Activated naive CD4-positive, alpha-beta T cell treated with anti-CD3 and anti-CD28 coated beads, Interleukin-2, amount 50 U/mL, for 72 hours (primary cell): ENCODE results near the gene PROM1. TPM values are rescaled to one million over a fixed set of nuclear protein-coding genes. Genes with fewer than 3 reads are reported as not detected.
A peak's percentile ranks its signal among the peaks of the same experiment; 100 is the strongest.

ENCODE experiments used
- ATAC-seq, 2 donors: fragments of 150-1000 bp; cut with Tn5 transposase; 2 replicates each; pipeline ENCODE4 v1.10.0; 2021; ENCODE audit warnings: mild to moderate bottlenecking in 2 of 2, moderate library complexity in 2 of 2
- DNase-seq, 2 donors: peaks; one replicate each; pipeline ENCODE4 v3.0.0; 2021 to 2022; ENCODE audit warnings: low spot score in 2 of 2
- H3K27ac Mint-ChIP-seq, 2 donors: one replicate each; pipeline ENCODE4 v1.8.0; 2022; ENCODE audit warnings: mild to moderate bottlenecking in 2 of 2, mixed read lengths in 2 of 2
- H3K36me3 Mint-ChIP-seq, 2 donors: one replicate each; pipeline ENCODE4 v1.8.0; 2022; ENCODE audit warnings: mixed read lengths in 2 of 2
- H3K9me3 Mint-ChIP-seq, 2 donors: one replicate each; pipeline ENCODE4 v1.8.0; 2022; ENCODE audit warnings: mixed read lengths in 2 of 2
- total RNA-seq, 2 donors: library from RNA; stranded (reverse); gene quantifications; one replicate each; pipeline ENCODE4 v1.2.3, GENCODE V29; 2022

The PROM1 gene
- total RNA-seq, 2 donors from 2014 or later: 0.06 to 0.41 TPM

DNA sequence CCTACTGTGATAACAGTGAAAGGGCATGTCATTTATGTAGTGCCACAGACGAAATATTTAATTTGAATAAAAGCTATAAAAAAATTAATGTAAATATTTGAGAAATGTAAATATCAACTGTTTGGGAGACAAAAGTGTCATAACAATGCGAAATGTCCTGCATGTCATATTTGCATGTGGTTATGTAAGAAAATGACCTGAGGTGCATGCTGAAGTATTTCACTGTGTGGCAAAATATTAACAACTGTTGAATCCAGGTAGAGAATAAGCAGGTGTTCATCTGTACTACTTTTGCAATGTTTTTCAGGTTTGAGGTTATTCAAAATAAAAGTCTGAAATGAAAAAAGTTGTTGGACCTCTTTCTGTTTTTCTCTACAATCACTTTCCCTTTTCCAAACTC is 30.9 kb downstream of the PROM1 start:
- H3K27ac Mint-ChIP-seq: no peak overlapping the region
- no peak for DNase-seq
- H3K36me3 Mint-ChIP-seq: no peaks in the 10 kb centered on the region
- no peaks in the 10 kb centered on the region for H3K9me3 Mint-ChIP-seq
- ATAC-seq: no peak

DNA sequence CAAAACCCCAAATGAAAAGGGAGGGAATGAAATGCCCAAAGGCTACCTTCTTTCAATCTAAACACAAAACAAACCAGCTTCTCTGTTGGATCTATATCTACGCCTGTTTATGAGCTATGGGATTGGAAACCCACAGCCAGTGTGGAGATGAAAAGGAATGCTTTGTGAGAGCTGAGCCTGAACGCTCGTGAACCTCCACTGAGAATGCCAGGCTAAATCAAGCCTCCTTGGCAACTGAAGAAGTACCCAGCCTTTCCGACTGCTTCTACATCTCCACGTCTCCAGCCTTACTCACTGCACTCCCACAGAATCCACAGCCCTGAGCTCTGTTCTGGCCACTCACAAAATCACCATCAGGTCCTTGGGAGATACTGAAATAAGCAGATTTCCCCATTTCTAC is 31.8 kb downstream of the PROM1 start:
- H3K9me3 Mint-ChIP-seq: no peaks in the 10 kb centered on the region
- no peak for ATAC-seq

DNA sequence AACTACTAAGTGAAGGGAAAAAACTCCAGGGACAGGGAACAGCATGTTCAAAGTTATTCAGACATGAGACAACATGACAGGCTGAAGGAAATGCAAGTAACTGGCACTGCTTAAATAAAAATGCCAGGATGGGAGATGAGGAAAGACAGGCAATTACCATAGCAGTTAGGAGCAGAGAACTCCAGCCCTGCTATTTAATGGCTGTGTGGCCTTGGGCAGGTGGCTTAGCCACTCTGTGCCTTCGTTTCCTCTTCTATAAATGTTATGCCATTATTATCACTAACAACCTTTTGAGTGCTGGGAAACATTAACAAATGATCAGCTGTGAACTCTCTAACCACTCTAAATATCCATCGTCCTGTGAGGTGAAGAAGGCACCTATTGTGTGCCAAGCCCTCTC is 32.7 kb downstream of the PROM1 start:
- Mint-ChIP-seq H3K36me3 (no peaks in the 10 kb centered on the region), H3K27ac (no peak overlapping the region), H3K9me3 (no peaks in the 10 kb centered on the region)
- DNase-seq (no peak), ATAC-seq (no peak)

More for the DNA sequence above, 31.8 kb downstream of the PROM1 start:
- no peak for DNase-seq
- no peaks in the 10 kb centered on the region for H3K36me3 Mint-ChIP-seq
- no peak overlapping the region for H3K27ac Mint-ChIP-seq

DNA sequence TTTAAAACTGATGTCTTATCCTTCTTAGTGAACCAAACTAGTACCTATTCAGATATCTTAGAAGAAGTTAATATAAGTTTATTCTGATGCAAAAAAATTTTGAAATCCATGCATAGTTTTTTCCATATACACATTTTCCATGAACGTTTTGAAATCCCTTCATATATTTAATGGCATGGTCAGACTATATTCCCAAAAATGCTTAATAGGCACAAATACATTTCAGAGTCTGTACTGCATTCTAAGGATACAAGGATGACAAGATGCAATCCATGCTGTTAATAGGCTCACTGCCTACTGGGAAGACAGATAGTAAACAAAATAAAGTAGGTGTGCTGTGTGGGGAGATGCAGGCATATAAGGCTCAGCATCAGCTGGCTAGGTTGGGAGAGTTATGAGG is 33.2 kb downstream of the PROM1 start:
- Mint-ChIP-seq H3K27ac (no peak overlapping the region), H3K36me3 (no peaks in the 10 kb centered on the region), H3K9me3 (no peaks in the 10 kb centered on the region)
- ATAC-seq (no peak), DNase-seq (no peak)

DNA sequence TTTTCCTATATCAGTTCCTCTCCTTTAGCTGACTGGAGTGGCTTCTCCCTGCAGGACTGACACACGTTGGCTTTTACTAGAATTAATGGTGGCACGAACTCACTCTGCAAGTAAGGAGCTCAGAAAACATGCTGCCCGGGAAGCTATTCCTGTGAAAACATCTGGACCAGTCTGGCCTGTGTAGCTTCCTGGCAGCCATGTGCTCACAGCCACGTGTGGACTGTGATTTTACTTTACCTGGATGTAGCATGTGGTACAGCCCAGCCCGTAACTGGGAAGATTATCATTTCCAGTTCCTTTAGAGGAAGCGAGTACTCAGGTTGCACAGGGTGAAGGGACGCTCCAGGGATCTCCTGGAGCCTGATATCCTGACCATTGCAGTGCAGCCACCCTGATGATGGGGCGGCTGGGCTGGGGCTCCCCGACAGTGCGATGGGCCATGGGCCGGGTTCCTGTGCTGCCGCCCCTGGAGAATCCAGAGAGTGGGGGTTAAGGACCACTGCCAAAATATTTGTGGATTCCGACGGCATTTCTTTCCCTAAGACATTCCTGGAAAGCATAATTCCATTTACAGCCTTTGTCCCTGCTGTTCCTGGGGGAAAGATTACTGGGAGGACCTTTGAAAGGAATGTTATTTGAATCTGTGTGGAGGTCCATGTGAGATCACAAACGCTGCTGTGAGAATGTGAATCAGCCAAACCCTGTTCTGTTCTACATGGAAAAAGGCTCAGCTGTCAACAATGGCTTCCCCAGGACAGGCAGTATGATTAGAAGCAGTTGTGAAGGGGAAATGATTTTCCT is 35.0 kb downstream of the PROM1 start:
- H3K36me3 Mint-ChIP-seq: no peaks in the 10 kb centered on the region
- no peak overlapping the region for H3K27ac Mint-ChIP-seq
- ATAC-seq (no peak), DNase-seq (no peak)
- no peaks in the 10 kb centered on the region for H3K9me3 Mint-ChIP-seq

DNA sequence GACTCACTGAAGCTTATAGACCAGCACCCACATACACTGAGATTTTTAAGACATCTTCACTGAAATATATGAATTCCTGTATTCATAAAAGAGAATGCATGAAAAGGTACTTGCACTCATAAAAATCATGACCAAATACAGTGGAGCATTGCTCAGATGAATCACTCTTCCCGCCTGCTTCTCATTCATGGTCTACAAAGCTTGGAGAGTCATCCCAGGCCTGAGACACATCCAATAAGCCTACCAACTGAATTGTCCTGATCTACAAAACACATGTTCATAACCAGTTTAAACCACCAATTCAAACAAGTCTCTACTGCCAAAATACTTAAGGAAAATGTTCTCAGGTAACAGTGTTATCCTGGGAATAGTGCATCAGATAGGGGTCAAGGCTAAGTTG is 38.1 kb downstream of the PROM1 start:
- H3K36me3 Mint-ChIP-seq: no peaks in the 10 kb centered on the region
- no peak for ATAC-seq
- H3K27ac Mint-ChIP-seq: no peak overlapping the region

DNA sequence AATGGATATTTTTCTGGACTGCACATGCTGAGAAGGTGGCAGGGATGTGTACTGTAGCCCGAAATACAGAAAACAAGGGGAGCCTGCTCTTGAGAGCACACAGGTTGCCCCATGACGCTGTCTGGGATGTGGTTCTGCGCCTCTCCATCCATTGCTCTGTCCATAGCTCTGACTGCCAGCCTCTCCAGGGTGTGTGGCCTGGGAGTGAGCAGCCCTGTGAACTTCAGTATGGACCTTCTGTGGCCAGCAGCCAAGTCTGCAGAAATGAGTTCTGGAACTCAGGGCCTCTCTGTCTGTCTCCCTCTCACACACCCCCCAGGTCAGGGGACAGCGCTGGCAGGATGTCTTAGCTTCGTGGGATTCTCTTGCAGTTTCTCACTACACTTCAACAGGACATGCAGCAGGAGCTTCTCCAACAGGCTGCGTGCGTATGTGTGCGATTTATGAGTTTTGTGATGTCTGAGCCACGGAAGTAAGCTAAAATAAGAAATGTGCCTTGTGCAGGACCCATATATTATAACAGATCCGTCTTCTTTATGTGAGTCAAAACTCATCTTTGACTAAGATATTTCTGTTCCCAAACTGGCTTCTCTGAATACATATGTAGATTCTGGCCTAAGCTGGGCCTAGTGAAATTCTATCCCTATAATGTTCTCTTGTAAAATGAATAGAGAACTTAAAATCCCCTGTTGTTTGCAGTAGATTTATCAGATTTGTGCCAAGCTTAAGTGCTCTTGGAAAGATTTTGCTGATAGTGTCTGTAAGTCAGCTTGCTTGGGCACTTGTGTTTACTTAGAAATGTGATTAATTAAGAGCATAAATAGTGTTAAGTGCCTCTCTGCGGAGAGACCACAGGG is 40.0 kb downstream of the PROM1 start:
- DNase-seq: no peak
- ATAC-seq: no peak
- H3K27ac Mint-ChIP-seq: no peak overlapping the region

More for the DNA sequence above, 38.1 kb downstream of the PROM1 start:
- H3K9me3 Mint-ChIP-seq: no peaks in the 10 kb centered on the region
- DNase-seq: no peak

DNA sequence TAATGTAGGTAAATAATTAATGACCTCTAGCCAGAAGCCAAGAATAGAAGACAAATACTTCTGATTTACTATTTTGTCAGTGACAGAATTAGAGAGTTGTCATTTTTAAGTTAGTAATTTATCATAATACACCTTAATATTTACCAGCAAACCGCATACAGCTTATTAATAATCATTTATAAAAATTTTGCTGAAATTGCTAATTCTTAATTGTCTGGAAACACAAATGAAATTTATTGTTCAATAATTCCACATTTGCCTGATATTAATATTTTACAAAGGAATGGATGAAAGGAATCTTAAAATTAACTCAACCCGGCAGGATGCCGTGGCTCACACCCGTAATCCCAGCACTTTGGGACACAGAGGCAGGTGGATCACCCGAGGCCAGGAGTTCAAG is 44.7 kb downstream of the PROM1 start:
- no peaks in the 10 kb centered on the region for H3K36me3 Mint-ChIP-seq
- H3K9me3 Mint-ChIP-seq: no peaks in the 10 kb centered on the region
- H3K27ac Mint-ChIP-seq: no peak overlapping the region
- no peak for DNase-seq
- no peak for ATAC-seq

More for the DNA sequence above, 40.0 kb downstream of the PROM1 start:
- H3K9me3 Mint-ChIP-seq: no peaks in the 10 kb centered on the region
- no peaks in the 10 kb centered on the region for H3K36me3 Mint-ChIP-seq

DNA sequence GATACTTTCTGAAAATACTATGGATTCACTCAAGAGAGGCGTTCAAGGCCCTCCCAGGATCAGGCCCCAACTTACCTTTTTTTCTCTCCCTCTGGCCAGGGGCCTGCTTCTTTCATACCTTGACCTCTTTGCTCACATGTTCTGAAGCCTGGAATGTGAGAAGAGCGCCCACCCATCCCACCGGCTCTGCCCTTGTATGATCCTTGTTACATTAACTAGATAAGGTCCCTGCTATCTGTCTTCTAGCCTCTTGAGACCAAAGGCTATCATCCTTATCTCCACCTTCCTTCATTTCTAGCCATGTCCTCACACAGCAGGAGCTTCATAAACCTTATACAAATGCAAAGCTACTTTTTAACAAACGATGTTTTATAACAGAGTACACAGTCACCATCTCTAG is 45.9 kb downstream of the PROM1 start:
- H3K9me3 Mint-ChIP-seq: no peaks in the 10 kb centered on the region
- ATAC-seq: no peak
- H3K27ac Mint-ChIP-seq: no peak overlapping the region
- H3K36me3 Mint-ChIP-seq: no peaks in the 10 kb centered on the region
- no peak for DNase-seq

DNA sequence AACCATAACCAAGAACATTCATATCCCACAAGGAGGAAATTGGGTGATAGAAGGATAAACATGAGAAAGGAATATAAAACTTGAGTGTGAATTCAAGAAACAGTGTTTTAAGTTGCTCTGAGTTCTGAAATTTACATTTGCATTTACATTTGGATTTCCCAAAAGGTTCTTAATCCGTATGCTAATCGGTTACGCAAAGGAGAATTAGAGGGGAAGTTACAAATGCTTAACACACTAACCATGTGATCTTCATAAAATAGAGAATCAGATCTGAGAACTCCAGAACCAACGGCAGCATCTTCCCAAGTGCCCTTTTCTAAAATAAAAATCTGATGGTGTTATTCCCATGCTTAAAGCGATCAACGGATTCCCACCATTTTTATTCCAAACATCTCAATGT is 48.0 kb downstream of the PROM1 start:
- H3K27ac Mint-ChIP-seq: no peak overlapping the region
- no peak for DNase-seq
- ATAC-seq: no peak
- no peaks in the 10 kb centered on the region for H3K36me3 Mint-ChIP-seq
- H3K9me3 Mint-ChIP-seq: no peaks in the 10 kb centered on the region

DNA sequence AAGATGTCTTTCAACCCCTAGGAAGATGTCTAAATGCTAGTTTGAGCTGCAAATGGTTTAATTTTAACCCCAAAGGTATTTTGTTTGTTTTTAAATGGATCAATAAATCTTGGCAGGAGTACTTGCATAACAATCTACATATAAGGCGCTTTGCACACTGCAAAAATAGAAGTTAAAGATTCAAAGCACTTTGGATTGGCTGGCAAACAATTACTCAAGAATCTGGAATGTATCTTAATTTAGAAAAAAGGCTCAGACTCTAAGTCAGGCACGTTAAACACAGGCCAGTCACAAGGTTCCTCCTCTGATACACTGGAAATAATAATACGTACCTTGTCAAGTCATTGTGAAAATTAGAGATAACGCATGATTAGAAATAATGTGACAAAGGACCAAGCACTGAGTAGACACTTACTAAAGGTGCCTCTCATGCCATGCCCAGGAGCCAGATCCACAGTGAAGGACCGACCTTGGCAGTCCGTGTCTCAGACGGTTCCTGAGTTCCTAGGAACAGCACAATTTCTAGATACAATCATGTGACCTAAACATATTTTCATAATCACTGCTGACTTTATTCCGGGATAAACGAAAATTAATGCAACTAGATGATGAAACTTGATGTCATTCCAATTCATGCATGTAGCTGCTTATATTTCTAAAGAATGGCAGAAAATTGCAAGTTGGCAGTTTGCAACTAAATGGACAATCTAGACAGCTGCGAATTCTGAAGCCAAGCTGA is 49.6 kb downstream of the PROM1 start:
- Mint-ChIP-seq H3K36me3 (no peaks in the 10 kb centered on the region), H3K27ac (no peak overlapping the region), H3K9me3 (no peaks in the 10 kb centered on the region)
- DNase-seq (no peak), ATAC-seq (no peak)

DNA sequence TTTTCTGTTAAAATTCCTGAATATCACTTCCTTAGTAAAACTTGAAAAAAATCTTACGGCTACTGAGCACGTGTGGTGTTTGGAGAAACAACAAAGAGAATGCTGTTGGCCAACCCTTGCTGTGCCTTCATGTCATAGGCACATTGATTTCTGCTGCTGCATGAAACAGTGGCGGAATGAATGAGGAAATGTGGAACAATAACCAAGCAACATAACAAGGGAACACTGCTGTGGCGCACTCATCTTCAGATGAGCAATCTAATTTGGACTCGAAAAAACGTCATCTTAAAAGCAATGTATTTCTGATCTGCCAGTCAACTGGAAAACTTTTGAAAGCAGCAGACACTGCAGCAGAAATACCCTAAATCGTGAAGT is 51.4 kb downstream of the PROM1 start:
- ATAC-seq (no peak), DNase-seq (no peak)
- no peaks in the 10 kb centered on the region for H3K9me3 Mint-ChIP-seq
- no peaks in the 10 kb centered on the region for H3K36me3 Mint-ChIP-seq
- no peak overlapping the region for H3K27ac Mint-ChIP-seq

DNA sequence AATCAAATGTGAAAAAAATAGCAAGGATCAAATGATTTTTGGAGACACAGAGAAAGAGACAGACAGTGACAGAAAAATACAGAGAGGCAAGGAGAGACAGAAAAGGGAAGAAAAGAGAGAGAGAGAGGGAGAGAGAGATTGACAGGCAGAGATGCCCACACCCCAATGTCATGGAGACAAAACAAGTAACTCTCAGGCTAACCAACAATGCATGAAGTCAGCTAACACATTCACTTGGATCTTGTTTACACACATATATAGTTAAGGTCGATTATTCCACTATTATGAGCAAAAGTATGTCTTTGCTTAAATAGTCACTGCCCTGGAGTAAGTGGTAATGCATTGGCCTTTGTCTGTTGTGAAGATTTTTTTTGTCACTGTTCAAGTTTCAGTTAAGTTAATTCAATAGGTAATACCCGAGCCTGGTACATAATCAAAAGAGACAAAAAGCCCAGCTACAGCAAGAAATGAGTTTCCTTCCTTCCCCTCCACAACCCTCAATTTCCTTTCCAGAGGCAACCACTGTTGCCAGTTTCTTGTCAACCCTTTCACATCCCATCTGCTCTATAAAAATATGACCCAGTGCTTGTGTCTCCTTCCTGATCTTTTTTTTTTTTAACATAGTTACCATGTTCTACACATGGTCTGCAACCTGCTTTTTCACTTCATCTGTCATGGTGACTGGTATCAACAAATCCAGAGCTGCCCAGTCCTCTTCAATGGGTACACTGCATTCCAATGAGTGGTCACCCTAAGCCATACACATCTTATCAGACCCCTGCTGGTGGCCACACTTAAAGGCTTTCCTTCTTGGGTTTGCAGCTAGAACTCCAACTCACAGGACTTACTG is 52.1 kb downstream of the PROM1 start:
- DNase-seq (no peak), ATAC-seq (peak in 1 of 2 donors; percentile 18)
- Mint-ChIP-seq H3K9me3 (no peaks in the 10 kb centered on the region), H3K27ac (no peak overlapping the region), H3K36me3 (no peaks in the 10 kb centered on the region)

DNA sequence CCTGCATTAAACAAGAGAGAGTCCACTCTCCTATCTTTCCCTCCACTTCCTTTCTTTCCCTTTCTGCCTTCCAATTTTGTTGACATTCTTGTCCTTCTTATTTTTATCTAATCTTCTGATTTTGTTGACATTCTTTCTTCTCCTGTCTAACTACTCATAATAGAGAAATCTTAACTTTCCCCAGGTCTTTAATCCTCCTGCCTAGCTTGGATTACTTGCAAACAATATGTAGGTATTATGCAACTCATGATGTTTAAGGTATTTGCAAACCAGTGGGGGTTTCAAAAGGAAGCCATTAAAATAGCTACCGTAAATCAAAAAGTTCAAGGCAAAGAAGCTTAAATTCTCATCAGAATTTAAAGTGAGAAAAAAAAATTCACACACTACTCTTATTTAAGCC is 53.9 kb downstream of the PROM1 start:
- DNase-seq (no peak), ATAC-seq (no peak)
- no peaks in the 10 kb centered on the region for H3K9me3 Mint-ChIP-seq
- no peaks in the 10 kb centered on the region for H3K36me3 Mint-ChIP-seq
- no peak overlapping the region for H3K27ac Mint-ChIP-seq

DNA sequence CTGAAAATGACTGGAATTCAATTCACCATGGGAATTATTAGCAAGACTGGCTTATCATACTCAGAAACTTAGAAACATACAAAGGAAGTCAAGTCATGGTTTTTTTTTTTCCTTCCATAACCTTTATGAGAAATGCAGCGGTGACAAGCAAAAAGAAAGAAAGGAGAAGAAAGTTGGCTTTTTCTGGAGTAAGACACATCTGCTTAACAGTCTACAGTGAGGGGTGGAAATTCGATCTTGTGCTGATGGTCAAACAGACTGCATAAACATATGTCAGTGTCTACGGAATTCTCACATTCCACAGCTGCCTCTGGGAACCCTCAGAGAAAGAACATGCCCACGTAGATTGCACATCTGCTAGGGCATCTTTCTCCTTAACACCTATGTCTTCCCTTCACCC is 54.6 kb downstream of the PROM1 start:
- Mint-ChIP-seq H3K36me3 (no peaks in the 10 kb centered on the region), H3K9me3 (no peaks in the 10 kb centered on the region), H3K27ac (no peak overlapping the region)
- DNase-seq (no peak), ATAC-seq (no peak)

DNA sequence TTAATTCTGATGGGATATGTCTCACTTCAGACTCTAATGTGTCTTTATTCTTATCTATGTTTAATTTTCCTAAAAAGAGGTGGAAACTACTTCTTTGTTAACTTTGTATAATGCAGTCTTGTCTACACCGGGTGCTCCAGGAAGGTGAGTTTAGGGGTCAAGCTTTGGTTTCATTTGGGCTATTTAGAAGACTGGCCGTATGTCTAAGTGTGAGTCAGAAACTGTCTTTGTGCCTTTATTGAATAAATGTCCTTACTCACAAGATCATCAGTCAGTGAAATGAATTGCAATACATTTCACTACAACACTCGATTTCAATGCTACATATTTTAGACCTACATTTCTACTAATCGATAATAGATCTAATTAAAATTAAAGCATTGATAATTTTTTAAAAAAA is 56.2 kb downstream of the PROM1 start:
- DNase-seq (no peak), ATAC-seq (no peak)
- Mint-ChIP-seq H3K36me3 (no peaks in the 10 kb centered on the region), H3K9me3 (no peaks in the 10 kb centered on the region), H3K27ac (no peak overlapping the region)
